Thyroid gland (tissue), 4 donors: ENCODE measurements around the gene PRELID2. TPM values are rescaled to one million over a fixed set of nuclear protein-coding genes. Genes with fewer than 3 reads are reported as not detected.

Source experiments
- DNase-seq, 2 donors: peaks; one replicate each; pipeline ENCODE4 v3.0.0-alpha.2; 2019
- H3K27ac ChIP-seq, 3 donors: fragments of 200-600 bp; sonication (generic); 1 replicate in 2 of 3; 2 replicates in 1 of 3; pipeline ENCODE4 v1.5.1; 2016 to 2019; ENCODE audit warnings: mild to moderate bottlenecking in 1 of 3, moderate library complexity in 1 of 3
- H3K27me3 ChIP-seq: fragments of 200-600 bp; sonication (generic); one replicate; pipeline ENCODE4 v1.5.1; 2019
- H3K36me3 ChIP-seq, 2 donors: fragments of 200-600 bp; sonication (generic); one replicate each; pipeline ENCODE4 v1.5.1; 2016 to 2019
- H3K4me1 ChIP-seq, 2 donors: fragments of 200-600 bp; sonication (generic); one replicate each; pipeline ENCODE4 v1.5.1; 2017 to 2019
- H3K4me3 ChIP-seq, 3 donors: fragments of 200-600 bp; sonication (generic); replicated peaks in 1 of 3; 1 replicate in 2 of 3; 2 replicates in 1 of 3; pipeline ENCODE4 v1.5.1; 2016; ENCODE audit warnings: mild to moderate bottlenecking in 1 of 3
- H3K9me3 ChIP-seq: fragments of 200-600 bp; sonication (generic); one replicate; pipeline ENCODE4 v1.5.1; 2017
- POLR2A ChIP-seq, 2 donors: fragments of 450-650 bp; IDR thresholded peaks; one replicate each; pipeline ENCODE4 v1.6.1; 2017; ENCODE audit warnings: antibody characterized with exemption in 2 of 2, mild to moderate bottlenecking in 2 of 2, moderate library complexity in 1 of 2
- WGBS, 2 donors: methylation state at CpG; one replicate each; pipeline ENCODE4 v1.1.5; 2017; 5-methylcytosine and 5-hydroxymethylcytosine counted together
- intact Hi-C: fragments of 100-400 bp; cut with DNase I; formaldehyde crosslinking; loops from one replicate; pipeline ENCODE4 v1.15.1; 2023
- total RNA-seq, 4 donors: library from RNA; depleted of rRNA; stranded (reverse); fragments of >200 nt; gene quantifications; one replicate each; pipeline ENCODE4 v1.2.3, GENCODE V29; 2016
- TF ChIP-seq, protein P1 (sequence below), 6 experiments: fragments of 200-600 bp in 3 of 6; fragments of 450-650 bp in 3 of 6; sonication (generic) in 3 of 6; IDR thresholded peaks; one replicate each; pipeline ENCODE4 v1.5.1; 2016 to 2019; ENCODE audit warnings: antibody characterized with exemption in 6 of 6, mild to moderate bottlenecking in 2 of 6, inconsistent platforms in 1 of 6, moderate library complexity in 1 of 6

Gene PRELID2
- total RNA-seq, 4 donors from 2014 or later, result 11.5 to 27.9 (median 21.4) TPM

DNA sequence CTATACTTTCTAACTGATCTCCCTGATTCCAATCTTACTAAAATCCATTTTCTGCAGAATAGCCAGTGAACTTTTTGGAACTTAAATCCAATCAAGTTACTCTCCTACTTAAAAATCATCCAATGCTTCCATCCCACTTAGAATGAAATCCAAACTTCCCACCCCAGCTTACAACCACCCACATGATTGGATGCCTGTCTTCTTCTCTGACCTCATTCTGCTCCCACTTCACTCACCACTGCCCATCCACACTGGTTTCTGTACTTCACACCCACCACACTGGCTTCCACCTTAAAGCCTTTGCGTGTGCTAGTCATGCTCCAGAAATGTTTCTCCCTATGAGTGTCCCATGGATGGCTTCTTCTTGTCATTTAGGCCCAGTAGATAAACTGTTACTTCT is 119.7 kb downstream of the PRELID2 start:
- TF ChIP-seq, protein P1, sequence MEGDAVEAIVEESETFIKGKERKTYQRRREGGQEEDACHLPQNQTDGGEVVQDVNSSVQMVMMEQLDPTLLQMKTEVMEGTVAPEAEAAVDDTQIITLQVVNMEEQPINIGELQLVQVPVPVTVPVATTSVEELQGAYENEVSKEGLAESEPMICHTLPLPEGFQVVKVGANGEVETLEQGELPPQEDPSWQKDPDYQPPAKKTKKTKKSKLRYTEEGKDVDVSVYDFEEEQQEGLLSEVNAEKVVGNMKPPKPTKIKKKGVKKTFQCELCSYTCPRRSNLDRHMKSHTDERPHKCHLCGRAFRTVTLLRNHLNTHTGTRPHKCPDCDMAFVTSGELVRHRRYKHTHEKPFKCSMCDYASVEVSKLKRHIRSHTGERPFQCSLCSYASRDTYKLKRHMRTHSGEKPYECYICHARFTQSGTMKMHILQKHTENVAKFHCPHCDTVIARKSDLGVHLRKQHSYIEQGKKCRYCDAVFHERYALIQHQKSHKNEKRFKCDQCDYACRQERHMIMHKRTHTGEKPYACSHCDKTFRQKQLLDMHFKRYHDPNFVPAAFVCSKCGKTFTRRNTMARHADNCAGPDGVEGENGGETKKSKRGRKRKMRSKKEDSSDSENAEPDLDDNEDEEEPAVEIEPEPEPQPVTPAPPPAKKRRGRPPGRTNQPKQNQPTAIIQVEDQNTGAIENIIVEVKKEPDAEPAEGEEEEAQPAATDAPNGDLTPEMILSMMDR (IDR thresholded peaks at IDR 0.05), result no peak
- no peak for TF ChIP-seq POLR2A (IDR thresholded peaks at IDR 0.05)
- WGBS, 2 donors, result 93 to 100% methylated on average over 1 of the region's 1 CpG
- Histone ChIP-seq H3K4me1 (no peaks in the 10 kb centered on the region), H3K27ac (no peak overlapping the region), H3K4me3 (no peak overlapping the region), H3K36me3 (no peaks in the 10 kb centered on the region), H3K9me3 (no peaks in the 10 kb centered on the region), H3K27me3 (no peaks in the 10 kb centered on the region)
- intact Hi-C loops, result no loop called here
- DNase-seq, result no peak

DNA sequence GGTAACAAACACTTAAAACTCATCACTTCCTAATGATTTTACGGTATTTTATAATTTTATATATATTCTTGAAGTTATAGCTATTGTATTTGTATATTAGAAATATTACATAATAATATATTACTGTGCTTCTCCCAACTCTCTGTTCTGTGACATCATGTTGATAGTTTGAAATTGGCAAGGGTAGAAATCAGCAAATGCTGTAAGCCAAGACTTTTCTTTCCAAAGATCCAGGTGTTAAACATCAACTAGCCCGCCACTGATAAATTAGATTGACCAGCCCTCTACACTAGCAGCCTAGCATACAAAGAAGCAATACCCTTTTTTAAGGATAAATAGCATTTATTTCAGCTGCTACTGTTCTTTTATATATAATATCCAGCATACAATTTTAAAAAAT is 122.9 kb downstream of the PRELID2 start:
- Histone ChIP-seq H3K27me3 (no peaks in the 10 kb centered on the region), H3K4me1 (peaks cover 4% of the 10 kb centered on the region in 2 donors), H3K4me3 (no peak overlapping the region), H3K27ac (no peak overlapping the region), H3K9me3 (no peaks in the 10 kb centered on the region), H3K36me3 (no peaks in the 10 kb centered on the region)
- no peak for DNase-seq
- TF ChIP-seq POLR2A (IDR thresholded peaks at IDR 0.05), result no peak
- TF ChIP-seq, protein P1 (IDR thresholded peaks at IDR 0.05), result no peak
- intact Hi-C loops, result no loop called here
- 94 to 96% methylated on average over 2 of the region's 2 CpGs for WGBS, 2 donors

DNA sequence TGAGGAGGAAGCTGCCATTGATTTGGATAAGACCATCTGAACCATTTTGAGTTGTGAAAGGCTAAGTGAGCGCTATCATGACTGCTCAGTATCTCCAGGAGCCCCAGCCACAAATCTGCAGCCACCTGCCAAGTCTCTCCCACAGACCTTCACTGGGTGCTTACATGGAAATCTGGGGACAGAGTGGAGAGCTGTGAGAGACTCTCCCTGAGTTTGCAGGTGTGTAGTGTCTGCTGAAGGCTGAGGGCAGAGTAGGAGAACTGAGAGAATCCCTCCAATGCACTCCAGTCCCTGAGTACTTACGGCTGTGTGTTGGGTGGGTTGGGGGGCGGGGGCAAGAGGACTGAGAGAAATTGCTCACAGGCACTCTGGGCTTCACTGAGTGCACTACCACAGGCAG is 123.7 kb downstream of the PRELID2 start:
- Histone ChIP-seq H3K36me3 (no peaks in the 10 kb centered on the region), H3K27me3 (no peaks in the 10 kb centered on the region), H3K27ac (no peak overlapping the region), H3K4me1 (peaks cover 4% of the 10 kb centered on the region in 2 donors), H3K4me3 (no peak overlapping the region), H3K9me3 (no peaks in the 10 kb centered on the region)
- DNase-seq, result no peak
- 93 to 96% methylated on average over 3 of the region's 3 CpGs for WGBS, 2 donors
- intact Hi-C loops, result no loop called here
- TF ChIP-seq, protein P1 (IDR thresholded peaks at IDR 0.05), result no peak
- no peak for TF ChIP-seq POLR2A (IDR thresholded peaks at IDR 0.05)

Other genes starting within 250 kb of the PRELID2 start
- gene GRXCR2, start 37.7 kb upstream of the PRELID2 start, total RNA-seq, result under 1 TPM in 1 of 4 donors, not detected in 3; 0.13 TPM
- 10 to 100 TPM in 3 of 4 donors, 1 to 10 TPM in 1; 3.1 to 20.8 (median 14.3) TPM for gene SH3RF2, start 101.2 kb upstream of the PRELID2 start, total RNA-seq